Measurements from ENCODE around the gene KCNJ10. TPM values are rescaled to one million over a fixed set of nuclear protein-coding genes. Genes with fewer than 3 reads are reported as not detected.

KCNJ10 gene
- 0.52 TPM for polyA plus RNA-seq
- long read RNA-seq, donor 1, full-length matches to known transcripts, result 1 of 1 reads
- long read RNA-seq, donor 1, partial matches to known transcripts, result 0 of 1 reads
- long read RNA-seq, donor 1, other reads (novel, unspliced or antisense), result 0 of 1 reads
- long read RNA-seq, donor 2, result 0 reads
- long read RNA-seq, donor 3, result 0 reads
- long read RNA-seq, donor 4, result 0 reads
- long read RNA-seq, donor 5, result 0 reads
- long read RNA-seq, donor 6, result 0 reads
- long read RNA-seq, donor 7, full-length matches to known transcripts, result 1 of 1 reads
- long read RNA-seq, donor 7, partial matches to known transcripts, result 0 of 1 reads
- long read RNA-seq, donor 7, other reads (novel, unspliced or antisense), result 0 of 1 reads
- long read RNA-seq, donor 8, result 0 reads
- long read RNA-seq, donor 9, result 0 reads
- long read RNA-seq, donor 10, result 0 reads
- long read RNA-seq, donor 11, result 0 reads

GRCh38 chr1:160069460-160070231, at the start of gene KCNJ10:
TSS of gene KCNJ10 (minus strand) at chr1:160070160. CDS start at chr1:160042532, 27,628 bp downstream.
- no CpG with 5 or more reads among the region's 32 CpGs for WGBS (ENCODE audit: insufficient coverage, low lambda C conversion rate)
- Histone ChIP-seq H3K4me3 (ENCODE audit: low read length) (peak within 1 kb of the TSS; percentile 57), H3K4me1 (ENCODE audit: control insufficient read depth, insufficient read depth, low read length) (peaks cover 6% of the 10 kb centered on the region), H3K36me3 (ENCODE audit: control insufficient read depth, insufficient read depth, low read length) (no peaks in the 10 kb centered on the region), H3K27ac (ENCODE audit: low read length) (no peak within 1 kb of the TSS), H3K9me3 (ENCODE audit: control insufficient read depth, low read depth, low read length) (no peaks in the 10 kb centered on the region), H3K27me3 (ENCODE audit: control insufficient read depth, insufficient read depth, low read length) (peaks cover 35% of the 10 kb centered on the region)
- DNase-seq, result no peak

- no peak overlapping the region for H3K4me3 ChIP-seq (ENCODE audit: low read length)
- no peaks in the 10 kb centered on the region for H3K4me1 ChIP-seq (ENCODE audit: control insufficient read depth, insufficient read depth, low read length)
- no peak for DNase-seq
- peaks cover 21% of the 10 kb centered on the region for H3K27me3 ChIP-seq (ENCODE audit: control insufficient read depth, insufficient read depth, low read length)
- no peaks in the 10 kb centered on the region for H3K36me3 ChIP-seq (ENCODE audit: control insufficient read depth, insufficient read depth, low read length)
- H3K9me3 ChIP-seq (ENCODE audit: control insufficient read depth, low read depth, low read length), result no peaks in the 10 kb centered on the region
- H3K27ac ChIP-seq (ENCODE audit: low read length), result no peak overlapping the region
- no CpG with 5 or more reads among the region's 3 CpGs for WGBS (ENCODE audit: insufficient coverage, low lambda C conversion rate)
These were observed 49.0 kb upstream of the KCNJ10 start for GRCh38 chr1:160118928-160119327.

- H3K4me1 ChIP-seq (ENCODE audit: control insufficient read depth, insufficient read depth, low read length), result no peaks in the 10 kb centered on the region
- peaks cover 21% of the 10 kb centered on the region for H3K27me3 ChIP-seq (ENCODE audit: control insufficient read depth, insufficient read depth, low read length)
- DNase-seq, result no peak
- no peak overlapping the region for H3K4me3 ChIP-seq (ENCODE audit: low read length)
- WGBS (ENCODE audit: insufficient coverage, low lambda C conversion rate), result no CpG with 5 or more reads among the region's 8 CpGs
- no peaks in the 10 kb centered on the region for H3K9me3 ChIP-seq (ENCODE audit: control insufficient read depth, low read depth, low read length)
- no peak overlapping the region for H3K27ac ChIP-seq (ENCODE audit: low read length)
- H3K36me3 ChIP-seq (ENCODE audit: control insufficient read depth, insufficient read depth, low read length), result no peaks in the 10 kb centered on the region
These were observed 47.8 kb upstream of the KCNJ10 start for GRCh38 chr1:160117709-160118183.

DNA sequence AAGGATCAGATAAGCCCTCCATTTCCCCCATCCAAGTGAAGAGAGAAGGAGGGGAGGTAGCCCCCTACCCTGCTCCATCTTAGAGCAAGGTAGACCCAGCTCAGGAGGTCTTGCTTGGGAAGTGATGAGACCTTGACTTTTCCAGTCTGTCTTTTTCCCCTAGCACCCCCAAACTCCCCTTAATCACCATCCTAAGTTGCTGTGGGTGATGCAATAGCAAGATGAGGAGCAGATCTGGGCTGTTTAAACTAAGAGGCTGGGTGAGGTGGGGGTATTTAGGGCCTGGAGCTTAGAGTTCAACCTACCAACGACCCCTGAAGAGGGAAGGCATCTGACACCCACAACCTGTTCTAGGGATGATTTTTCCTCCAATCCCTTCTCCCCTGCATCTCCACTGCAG, 47.3 kb upstream of the KCNJ10 start:
- Histone ChIP-seq H3K27me3 (ENCODE audit: control insufficient read depth, insufficient read depth, low read length) (peaks cover 21% of the 10 kb centered on the region), H3K27ac (ENCODE audit: low read length) (no peak overlapping the region), H3K4me1 (ENCODE audit: control insufficient read depth, insufficient read depth, low read length) (no peaks in the 10 kb centered on the region), H3K9me3 (ENCODE audit: control insufficient read depth, low read depth, low read length) (no peaks in the 10 kb centered on the region), H3K4me3 (ENCODE audit: low read length) (no peak overlapping the region), H3K36me3 (ENCODE audit: control insufficient read depth, insufficient read depth, low read length) (no peaks in the 10 kb centered on the region)
- WGBS (ENCODE audit: insufficient coverage, low lambda C conversion rate), result no CpG with 5 or more reads among the region's 1 CpG
- DNase-seq, result no peak

DNA sequence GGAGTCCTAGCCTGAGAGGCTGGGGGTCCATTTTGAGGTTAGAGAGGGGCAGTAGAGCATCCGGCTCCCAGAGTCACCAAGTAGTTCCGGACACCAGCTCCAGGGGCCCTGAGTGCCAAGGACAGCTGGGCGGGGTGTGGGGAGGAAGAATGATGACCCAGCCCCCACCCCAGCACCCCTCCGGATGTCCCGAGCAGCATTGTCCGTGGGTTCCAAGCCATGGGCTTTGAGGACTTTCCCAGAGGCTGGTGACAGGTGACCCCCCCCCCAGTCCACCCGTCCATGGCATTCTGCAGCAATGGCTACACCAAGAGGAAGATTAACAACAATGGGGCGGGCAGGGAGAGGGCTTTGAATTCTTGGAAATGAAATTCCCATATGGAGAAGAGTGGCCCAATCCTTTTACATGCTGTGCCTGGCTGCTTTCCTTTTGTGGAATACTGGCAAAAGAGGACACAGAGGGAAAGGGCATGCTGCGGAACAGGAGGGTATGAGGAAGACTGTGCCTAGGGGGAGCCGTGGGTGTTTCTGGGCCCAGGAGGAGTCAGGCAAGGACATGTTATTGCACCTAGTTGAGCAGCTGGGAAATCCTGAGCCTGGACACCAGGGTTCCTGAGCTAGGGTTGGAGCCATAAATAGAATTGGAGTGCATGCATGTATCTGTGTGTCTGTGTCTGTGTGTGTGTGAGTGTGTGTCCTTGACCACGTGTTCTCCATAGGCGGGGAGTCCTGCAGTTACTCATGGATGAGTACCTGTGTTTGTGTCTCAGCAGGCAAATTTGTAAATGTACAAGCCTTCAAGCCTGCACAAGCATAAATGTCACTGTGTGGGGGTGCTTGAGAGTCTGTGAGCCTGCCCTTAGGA, 46.6 kb upstream of the KCNJ10 start:
- no peak overlapping the region for H3K27ac ChIP-seq (ENCODE audit: low read length)
- H3K4me3 ChIP-seq (ENCODE audit: low read length), result no peak overlapping the region
- DNase-seq, result no peak
- H3K36me3 ChIP-seq (ENCODE audit: control insufficient read depth, insufficient read depth, low read length), result no peaks in the 10 kb centered on the region
- no peaks in the 10 kb centered on the region for H3K4me1 ChIP-seq (ENCODE audit: control insufficient read depth, insufficient read depth, low read length)
- no CpG with 5 or more reads among the region's 12 CpGs for WGBS (ENCODE audit: insufficient coverage, low lambda C conversion rate)
- H3K27me3 ChIP-seq (ENCODE audit: control insufficient read depth, insufficient read depth, low read length), result peaks cover 21% of the 10 kb centered on the region
- no peaks in the 10 kb centered on the region for H3K9me3 ChIP-seq (ENCODE audit: control insufficient read depth, low read depth, low read length)

DNA sequence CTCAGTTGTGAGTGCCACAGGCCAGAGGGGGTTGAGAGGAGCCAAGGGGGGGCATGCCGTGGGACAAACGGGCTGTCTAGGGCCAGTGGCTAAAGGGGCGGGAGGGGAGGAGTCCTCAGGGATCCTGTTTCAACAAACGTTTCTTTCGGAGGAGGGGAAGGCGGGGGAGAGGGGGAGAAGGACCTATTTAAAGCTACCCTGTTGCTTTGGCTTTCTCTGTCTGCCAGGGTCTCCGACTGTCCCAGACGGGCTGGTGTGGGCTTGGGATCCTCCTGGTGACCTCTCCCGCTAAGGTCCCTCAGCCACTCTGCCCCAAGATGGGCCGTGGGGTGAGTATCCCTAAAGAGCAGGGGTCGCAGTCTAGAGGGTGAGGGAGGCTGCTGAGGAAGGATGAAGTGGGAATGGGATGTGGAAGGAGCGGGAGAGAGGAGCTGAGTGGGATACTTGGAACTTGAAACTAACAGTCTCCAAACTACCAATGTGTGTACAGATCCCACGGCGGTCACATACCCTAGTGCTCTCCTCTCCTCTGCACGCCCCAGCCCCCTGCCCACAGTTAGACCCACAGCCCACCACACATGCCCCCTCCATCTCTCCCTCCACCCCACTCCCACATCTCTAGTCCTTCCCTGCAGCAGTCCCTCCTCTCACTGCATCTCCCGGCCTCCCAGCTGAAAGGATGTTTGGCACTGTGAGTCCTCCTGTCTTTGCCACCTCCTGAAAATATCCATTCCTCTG, 45.8 kb upstream of the KCNJ10 start, which contains the start of gene ATP1A2:
Gene ATP1A2, plus strand, starts transcription at position 215 of the 738 bp plus-strand sequence. Its CDS starts 103 bp downstream, at position 318.
- H3K27ac ChIP-seq (ENCODE audit: low read length), result no peak within 1 kb of the TSS

GRCh38 chr1:160114085-160114484, 44.1 kb upstream of the KCNJ10 start:
- no peaks in the 10 kb centered on the region for H3K4me1 ChIP-seq (ENCODE audit: control insufficient read depth, insufficient read depth, low read length)

More for the DNA sequence above, 45.8 kb upstream of the KCNJ10 start, which contains the start of gene ATP1A2:
- whole genome bisulfite sequencing (ENCODE audit: insufficient coverage, low lambda C conversion rate), result 67% methylated on average over 1 of the region's 16 CpGs
- Histone ChIP-seq H3K36me3 (ENCODE audit: control insufficient read depth, insufficient read depth, low read length) (no peaks in the 10 kb centered on the region), H3K4me3 (ENCODE audit: low read length) (no peak within 1 kb of the TSS), H3K4me1 (ENCODE audit: control insufficient read depth, insufficient read depth, low read length) (no peaks in the 10 kb centered on the region), H3K9me3 (ENCODE audit: control insufficient read depth, low read depth, low read length) (no peaks in the 10 kb centered on the region), H3K27me3 (ENCODE audit: control insufficient read depth, insufficient read depth, low read length) (peaks cover 21% of the 10 kb centered on the region)
- DNase-seq, result no peak

DNA sequence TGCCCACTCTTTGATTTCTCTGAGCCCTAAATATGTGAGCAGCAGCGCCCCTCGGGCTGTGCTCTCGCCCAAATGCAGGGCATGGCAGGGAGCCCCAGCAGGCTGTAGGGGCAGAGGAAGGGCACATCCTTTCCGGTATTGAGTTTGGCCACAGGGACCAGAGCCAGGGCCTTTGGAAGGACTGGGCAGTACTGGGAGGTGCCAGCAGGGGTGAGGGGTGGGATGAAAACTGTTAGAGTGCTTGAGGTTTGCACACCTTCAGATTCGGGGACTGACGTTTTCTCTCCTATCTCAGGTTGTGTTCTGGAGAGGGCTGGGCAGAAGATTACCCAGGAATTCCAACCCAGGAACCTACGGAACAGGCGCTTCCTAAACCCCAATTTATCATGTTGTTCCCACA, 43.4 kb upstream of the KCNJ10 start:
- peaks cover 21% of the 10 kb centered on the region for H3K27me3 ChIP-seq (ENCODE audit: control insufficient read depth, insufficient read depth, low read length)
- no CpG with 5 or more reads among the region's 8 CpGs for WGBS (ENCODE audit: insufficient coverage, low lambda C conversion rate)
- no peaks in the 10 kb centered on the region for H3K4me1 ChIP-seq (ENCODE audit: control insufficient read depth, insufficient read depth, low read length)
- no peak overlapping the region for H3K4me3 ChIP-seq (ENCODE audit: low read length)
- H3K36me3 ChIP-seq (ENCODE audit: control insufficient read depth, insufficient read depth, low read length), result no peaks in the 10 kb centered on the region
- no peak for DNase-seq
- no peaks in the 10 kb centered on the region for H3K9me3 ChIP-seq (ENCODE audit: control insufficient read depth, low read depth, low read length)
- no peak overlapping the region for H3K27ac ChIP-seq (ENCODE audit: low read length)

More at GRCh38 chr1:160114085-160114484, 44.1 kb upstream of the KCNJ10 start:
- no peak overlapping the region for H3K4me3 ChIP-seq (ENCODE audit: low read length)
- H3K27ac ChIP-seq (ENCODE audit: low read length), result no peak overlapping the region
- DNase-seq, result no peak
- peaks cover 21% of the 10 kb centered on the region for H3K27me3 ChIP-seq (ENCODE audit: control insufficient read depth, insufficient read depth, low read length)
- no peaks in the 10 kb centered on the region for H3K36me3 ChIP-seq (ENCODE audit: control insufficient read depth, insufficient read depth, low read length)
- H3K9me3 ChIP-seq (ENCODE audit: control insufficient read depth, low read depth, low read length), result no peaks in the 10 kb centered on the region
- WGBS (ENCODE audit: insufficient coverage, low lambda C conversion rate), result no CpG with 5 or more reads among the region's 4 CpGs

DNA sequence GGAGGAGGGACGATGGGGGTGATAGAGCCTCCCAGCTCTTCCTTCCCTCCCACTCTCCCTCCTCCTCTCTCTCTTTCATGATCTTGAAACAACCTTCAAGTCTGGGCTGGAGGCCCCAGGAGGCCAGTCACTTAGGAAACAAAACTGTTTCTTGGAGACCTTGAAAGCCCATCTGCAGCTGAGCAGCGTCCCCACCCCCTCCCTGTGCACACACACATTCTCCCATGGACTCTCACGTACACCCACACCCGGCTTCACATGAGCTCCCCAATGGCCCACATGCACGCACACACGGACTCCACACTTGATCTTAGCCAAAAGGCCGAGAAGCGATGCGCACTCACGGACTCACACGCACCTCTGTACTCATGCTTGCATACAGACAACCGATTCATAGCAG, 42.4 kb upstream of the KCNJ10 start:
- H3K36me3 ChIP-seq (ENCODE audit: control insufficient read depth, insufficient read depth, low read length), result no peaks in the 10 kb centered on the region
- no peak overlapping the region for H3K27ac ChIP-seq (ENCODE audit: low read length)
- H3K27me3 ChIP-seq (ENCODE audit: control insufficient read depth, insufficient read depth, low read length), result peaks cover 18% of the 10 kb centered on the region
- no peaks in the 10 kb centered on the region for H3K4me1 ChIP-seq (ENCODE audit: control insufficient read depth, insufficient read depth, low read length)
- WGBS (ENCODE audit: insufficient coverage, low lambda C conversion rate), result no CpG with 5 or more reads among the region's 12 CpGs
- H3K4me3 ChIP-seq (ENCODE audit: low read length), result no peak overlapping the region
- H3K9me3 ChIP-seq (ENCODE audit: control insufficient read depth, low read depth, low read length), result no peaks in the 10 kb centered on the region
- DNase-seq, result no peak
